Posterior cingulate gyrus (tissue), 11 donors: ENCODE data around the gene DIP2C.
"Not testable (repeated sequence)": the region's sequence is repeated elsewhere in the genome, so short reads cannot be mapped to it uniquely, and the experiment has no call there.

Experiments
- DNase-seq, 10 donors: peaks; one replicate each; pipeline versions ENCODE4 v3.0.0 to v3.0.0-alpha.2; 2020 to 2021; ENCODE audit warnings: mixed read lengths in 3 of 10
- intact Hi-C: fragments of 100-400 bp; cut with DNase I; formaldehyde crosslinking; loops from one replicate; pipeline ENCODE4 v1.15.1; 2023

Gene DIP2C

GRCh38 chr10:369684-370448, 319.6 kb downstream of the DIP2C start:
- intact Hi-C loops: no loop called here
- DNase-seq: peak in 2 of 10 donors; percentile 55 to 68

DNA sequence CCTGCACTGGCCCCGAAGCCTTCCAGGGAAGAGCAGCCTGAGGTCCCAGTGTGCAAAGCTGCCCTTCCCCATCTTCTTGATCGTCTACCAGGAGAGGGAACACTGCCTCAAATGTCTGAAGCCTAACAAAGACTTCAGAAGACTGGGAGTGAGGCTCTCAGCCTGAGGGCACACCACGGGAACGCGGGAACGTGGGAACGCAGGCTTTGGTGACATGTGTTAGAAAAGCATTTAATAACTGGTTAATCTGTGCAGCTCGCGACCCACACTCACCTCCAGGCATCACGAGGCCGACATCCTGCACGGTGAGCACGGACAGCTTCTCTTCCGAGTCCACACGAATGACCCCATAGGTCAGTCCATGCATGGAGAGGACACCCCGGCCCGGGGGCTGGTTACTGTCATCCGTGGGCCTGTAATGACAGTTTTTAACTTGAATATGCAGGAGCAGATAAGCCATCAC, 320.2 kb downstream of the DIP2C start:
- DNase-seq: peak in 2 of 10 donors; percentile 62 to 74
- intact Hi-C loops: no loop called here

DNA sequence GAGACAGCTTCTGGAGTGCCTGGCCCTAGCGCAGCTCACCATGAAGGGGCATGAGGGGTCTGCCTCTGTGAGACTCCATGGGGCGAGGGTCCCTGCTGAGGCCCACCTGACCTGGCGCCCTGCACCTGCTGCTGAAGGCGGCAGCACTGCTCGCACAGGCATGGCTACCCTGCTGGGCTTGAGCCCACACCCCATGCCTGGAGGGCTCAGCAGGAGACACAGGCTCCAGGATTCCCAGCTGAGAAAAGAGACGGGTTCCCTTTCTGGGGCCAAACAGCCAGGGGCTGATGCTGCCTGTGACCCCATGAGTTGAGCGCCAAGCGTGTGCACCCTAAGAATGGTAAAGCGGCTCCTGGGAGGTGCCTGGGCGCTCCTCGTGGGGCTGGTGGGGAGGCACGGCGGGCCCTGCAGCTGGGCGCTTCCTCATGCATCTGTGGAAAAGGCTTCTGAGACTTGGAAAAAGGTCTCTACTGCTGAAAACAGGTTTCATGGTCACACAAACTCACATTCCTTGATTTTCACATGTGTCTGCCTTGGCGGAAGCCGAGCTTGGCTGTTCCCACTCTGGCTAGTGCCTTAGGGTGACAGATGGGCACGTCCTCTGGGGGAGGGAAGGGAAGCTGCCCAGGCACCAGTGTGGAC, 320.8 kb downstream of the DIP2C start:
- intact Hi-C loops: no loop called here
- peak in 2 of 10 donors; percentile 73 to 81 for DNase-seq

- intact Hi-C loops, DNase-seq: not testable (repeated sequence)
These were observed 321.4 kb downstream of the DIP2C start for GRCh38 chr10:368107-368506.

- peak in 1 of 10 donors; percentile 59 for DNase-seq
- intact Hi-C loops: no loop called here
These were observed 321.8 kb downstream of the DIP2C start for GRCh38 chr10:367636-368035.

- peak in 1 of 10 donors; percentile 63 for DNase-seq
- intact Hi-C loops: no loop called here
These were observed 323.3 kb downstream of the DIP2C start for GRCh38 chr10:366186-366585.

DNA sequence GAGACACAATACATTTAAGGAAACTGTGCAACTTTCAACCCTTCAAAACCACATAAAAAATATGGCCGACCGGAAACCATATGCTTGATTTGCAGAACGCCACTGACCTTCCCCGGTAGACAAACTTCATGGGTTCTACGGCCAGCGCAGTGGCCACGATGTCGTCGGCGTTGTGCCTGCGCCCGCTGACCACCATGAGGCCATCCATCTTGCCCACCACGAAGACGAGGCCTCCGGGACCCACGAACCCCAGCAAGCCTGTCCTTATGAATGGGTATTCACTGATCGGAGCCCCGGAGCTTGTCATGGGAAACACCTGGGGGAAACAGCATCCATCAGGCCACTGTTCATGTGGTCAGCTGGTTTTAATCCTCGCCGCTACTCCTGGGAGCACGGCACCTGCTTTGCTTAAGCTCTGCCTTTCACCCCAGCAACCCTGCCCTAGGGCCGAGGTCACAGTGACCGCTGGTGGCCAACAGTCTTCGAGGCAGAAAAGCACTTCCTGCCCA, 325.1 kb downstream of the DIP2C start:
- DNase-seq: no peak
- intact Hi-C loops: no loop called here

- peak in 1 of 10 donors; percentile 44 for DNase-seq
- intact Hi-C loops: no loop called here
These were observed 326.3 kb downstream of the DIP2C start for GRCh38 chr10:363152-363551.

GRCh38 chr10:361203-362081, 328.0 kb downstream of the DIP2C start:
- peak in 1 of 10 donors; percentile 68 for DNase-seq
- intact Hi-C loops: no loop called here

DNA sequence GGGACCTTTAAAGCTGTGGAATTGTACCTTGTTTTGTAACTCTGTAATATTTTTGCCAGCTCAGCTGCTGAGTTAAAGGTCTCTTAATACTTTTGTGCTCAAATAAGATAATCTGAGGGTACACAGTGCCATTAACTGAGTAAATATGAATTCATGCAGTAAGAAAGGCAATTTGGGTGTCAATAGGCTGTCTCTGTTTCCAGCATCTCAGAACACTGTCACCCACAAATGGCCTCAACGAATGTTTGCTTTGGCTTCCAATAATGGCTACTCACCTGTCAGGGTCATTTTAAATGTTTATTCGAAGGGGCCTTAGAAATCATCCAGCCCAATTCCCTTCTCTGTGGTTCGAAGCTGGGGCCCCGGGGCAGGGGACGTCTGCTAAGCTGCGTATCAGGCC, 328.8 kb downstream of the DIP2C start:
- intact Hi-C loops: no loop called here
- no peak for DNase-seq

DNA sequence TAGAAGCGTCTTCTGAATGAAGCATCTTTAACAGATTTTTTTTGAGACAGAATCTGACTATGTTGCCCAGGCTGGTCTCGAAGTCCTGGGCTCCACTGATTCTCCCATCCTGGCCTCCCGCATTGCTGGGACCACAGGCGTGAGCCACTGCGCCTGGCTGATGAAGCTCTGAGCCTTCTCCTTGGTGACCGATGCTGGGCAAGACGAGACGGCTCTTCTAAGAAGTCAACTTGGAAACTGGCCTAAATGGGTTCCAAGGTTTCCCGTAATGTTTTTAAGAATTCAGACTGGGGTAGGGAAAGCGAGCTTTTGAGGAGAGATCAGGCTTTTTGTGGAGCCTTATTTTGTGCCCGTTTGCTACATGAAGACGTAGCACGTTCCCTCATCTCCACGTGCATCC, 329.7 kb downstream of the DIP2C start:
- intact Hi-C loops: no loop called here
- DNase-seq: peak in 1 of 10 donors; percentile 45

DNA sequence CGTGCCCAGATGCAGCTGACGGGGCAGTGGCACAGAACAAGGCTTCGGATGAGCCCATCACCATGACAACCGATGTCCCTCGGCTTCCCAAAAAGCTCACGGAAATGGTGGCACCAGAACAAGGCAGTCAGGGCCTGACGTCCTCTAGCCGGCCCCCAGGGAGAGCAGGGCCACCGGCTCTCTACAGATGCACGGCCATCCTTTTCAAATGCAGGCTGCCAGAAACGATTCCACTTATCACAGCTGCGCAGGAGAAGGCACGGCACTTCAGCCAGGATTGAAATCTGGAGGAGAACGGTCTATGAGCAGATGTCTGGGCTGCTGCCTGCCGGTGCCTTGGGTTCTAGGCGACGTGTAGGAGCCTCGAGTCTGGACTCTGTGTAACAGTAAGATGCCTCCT, 330.4 kb downstream of the DIP2C start:
- intact Hi-C loops: no loop called here
- DNase-seq: peak in 8 of 10 donors; percentile 40 to 95 (median 67)

GRCh38 chr10:357201-357950, 332.1 kb downstream of the DIP2C start:
- DNase-seq: peak in 1 of 10 donors; percentile 77
- intact Hi-C loops: no loop called here

- intact Hi-C loops: no loop called here
- peak in 1 of 10 donors; percentile 65 for DNase-seq
These were observed 333.0 kb downstream of the DIP2C start for GRCh38 chr10:356452-356851.

GRCh38 chr10:354901-355617, 334.4 kb downstream of the DIP2C start:
- DNase-seq: peak in 1 of 10 donors; percentile 68

GRCh38 chr10:352476-353235, 336.8 kb downstream of the DIP2C start:
- intact Hi-C loops: no loop called here
- peak in 1 of 10 donors; percentile 69 for DNase-seq

More at GRCh38 chr10:354901-355617, 334.4 kb downstream of the DIP2C start:
- intact Hi-C loops: no loop called here

- intact Hi-C loops: no loop called here
- DNase-seq: peak in 1 of 10 donors; percentile 62
These were observed 337.6 kb downstream of the DIP2C start for GRCh38 chr10:351770-352334.

GRCh38 chr10:350981-351501, 338.4 kb downstream of the DIP2C start:
- intact Hi-C loops: no loop called here
- DNase-seq: peak in 1 of 10 donors; percentile 80
